GM12874 (cell line): ENCODE data around the gene FAAH.

ENCODE experiments used
- CTCF ChIP-seq: IDR thresholded peaks from 2 replicates; pipeline ENCODE4 v1.5.1; 2011; ENCODE audit warnings: low read depth, mild to moderate bottlenecking, control low read depth, low read length, moderate library complexity; ENCODE audit not compliant: insufficient read depth

FAAH gene

GRCh38 chr1:46393510-46393909 lies 607 bp upstream of the FAAH start:
- TF ChIP-seq CTCF: no peak

GRCh38 chr1:46394872-46395465 lies 852 bp downstream of the FAAH start:
- TF ChIP-seq CTCF: no peak

GRCh38 chr1:46396441-46397398 lies 2.6 kb downstream of the FAAH start:
- no peak for TF ChIP-seq CTCF

GRCh38 chr1:46399307-46399706 lies 5.2 kb downstream of the FAAH start:
- no peak for TF ChIP-seq CTCF

- no peak for TF ChIP-seq CTCF
These were observed 6.3 kb downstream of the FAAH start for GRCh38 chr1:46400421-46400820.

- TF ChIP-seq CTCF: no peak
These were observed 7.2 kb downstream of the FAAH start for GRCh38 chr1:46401154-46401913.
